Stimulated activated CD4-positive, alpha-beta T cell treated with anti-CD3 and anti-CD28 coated beads, Interleukin-12 subunit alpha, Interleukin-12 subunit beta, amount 100 ng/mL, for 24 hours (primary cell): ENCODE results near the gene NELFE.
"Not testable (repeated sequence)": the region's sequence is repeated elsewhere in the genome, so short reads cannot be mapped to it uniquely, and the experiment has no call there.

ENCODE experiments used
- DNase-seq, 2 experiments: peaks; one replicate each; pipeline ENCODE4 v3.0.0-alpha.2; 2020; ENCODE audit warnings: low read depth in 2 of 2

NELFE gene

DNA sequence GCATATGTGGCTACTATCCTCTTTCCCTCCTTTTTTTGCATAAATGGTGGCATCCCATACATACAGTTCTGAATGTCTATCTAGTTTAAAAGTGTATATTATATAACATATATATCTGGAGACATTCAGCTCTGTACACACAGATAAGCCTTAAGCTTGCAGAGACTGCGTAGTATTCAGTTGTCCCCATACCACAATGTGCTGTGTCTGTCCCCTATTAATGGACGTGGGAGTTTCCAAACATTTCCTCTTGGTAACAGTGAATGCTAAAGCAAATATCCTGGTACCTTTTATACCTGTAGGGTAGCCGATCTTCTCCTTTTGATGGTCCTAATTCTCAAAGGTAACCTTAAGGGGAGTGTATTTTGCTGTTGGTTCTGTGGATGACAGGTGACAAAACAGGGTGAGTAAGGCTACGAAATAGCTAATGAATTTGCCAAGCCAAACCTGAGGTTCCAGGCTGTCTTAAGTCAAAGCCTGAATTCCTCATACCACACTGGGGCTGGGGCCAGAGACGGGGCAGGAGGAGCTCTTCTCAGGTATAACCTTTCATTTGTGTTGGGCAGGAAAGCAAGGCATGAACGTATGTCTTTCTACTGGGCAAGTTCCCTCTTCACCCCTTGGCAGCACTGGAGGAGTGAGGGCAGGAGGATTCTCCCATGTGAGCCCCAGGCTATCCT is 39.0 kb downstream of the NELFE start:
- DNase-seq, result no peak

DNA sequence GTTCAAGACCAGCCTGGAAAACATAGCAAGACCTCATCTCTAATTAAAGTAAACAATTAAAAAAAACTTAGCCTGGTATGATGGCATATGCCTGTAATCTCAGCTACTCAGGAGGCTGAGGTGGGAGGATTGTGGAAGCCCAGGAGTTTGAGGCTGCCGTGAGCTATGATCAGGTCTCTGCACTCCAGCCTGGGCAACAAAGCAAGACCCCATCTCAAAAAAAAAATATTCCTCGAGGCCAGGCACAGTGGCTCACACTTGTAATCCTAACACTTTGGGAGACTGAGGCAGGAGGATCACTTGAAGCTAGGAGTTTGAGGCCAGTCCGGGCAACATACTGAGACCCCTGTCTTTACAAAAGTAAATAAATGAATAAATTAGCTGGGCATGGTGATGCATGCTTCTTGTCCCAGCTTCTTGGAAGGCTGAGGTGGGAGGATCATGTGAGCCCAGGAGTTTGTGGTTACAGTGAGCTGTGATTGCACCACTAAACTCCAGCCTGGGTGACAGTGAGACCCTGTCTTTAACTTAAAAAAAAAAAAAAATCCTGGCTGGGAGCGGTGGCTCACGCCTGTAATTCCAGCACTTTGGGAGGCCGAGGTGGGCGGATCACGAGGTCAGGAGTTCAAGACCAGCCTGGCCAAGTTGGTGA is 40.6 kb downstream of the NELFE start:
- no peak for DNase-seq

DNA sequence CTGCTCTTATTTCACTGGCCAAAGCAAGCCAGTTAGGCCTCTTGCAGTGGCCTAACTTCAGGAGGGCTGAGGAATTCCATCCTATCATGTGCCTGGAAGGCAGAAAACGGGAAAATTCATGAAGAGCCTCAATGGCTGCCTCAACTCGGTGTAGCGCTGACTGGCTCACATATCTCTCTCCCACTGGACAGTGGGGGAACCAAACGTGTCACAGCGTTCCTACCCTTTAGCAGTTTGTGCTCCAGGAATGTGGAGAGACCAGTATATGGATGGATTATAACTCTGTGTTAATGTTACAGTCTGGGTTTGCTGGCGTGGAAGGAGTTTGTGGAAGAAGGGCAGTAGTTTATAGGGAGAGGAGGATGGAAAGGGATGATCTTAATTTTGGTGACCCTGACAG is 43.0 kb downstream of the NELFE start:
- no peak for DNase-seq

DNA sequence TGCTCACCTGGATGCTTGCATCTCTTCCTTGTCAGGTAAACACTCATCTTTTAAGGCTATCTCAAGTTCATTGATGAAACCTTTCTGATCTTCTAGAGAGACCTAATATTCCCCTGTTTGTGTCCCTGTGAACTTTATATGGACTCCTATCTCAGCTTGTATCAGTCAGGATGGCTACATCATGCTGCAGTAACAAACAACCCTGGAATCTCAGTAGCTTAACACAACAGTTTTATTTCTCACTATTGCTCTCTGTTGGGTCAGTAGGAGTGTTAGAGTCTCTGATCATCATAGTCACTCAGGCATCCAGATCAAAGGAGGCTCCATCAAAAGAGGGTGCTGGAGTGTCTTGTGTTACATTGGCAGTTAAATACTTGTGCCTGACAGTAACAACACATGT is 43.4 kb downstream of the NELFE start:
- no peak for DNase-seq

DNA sequence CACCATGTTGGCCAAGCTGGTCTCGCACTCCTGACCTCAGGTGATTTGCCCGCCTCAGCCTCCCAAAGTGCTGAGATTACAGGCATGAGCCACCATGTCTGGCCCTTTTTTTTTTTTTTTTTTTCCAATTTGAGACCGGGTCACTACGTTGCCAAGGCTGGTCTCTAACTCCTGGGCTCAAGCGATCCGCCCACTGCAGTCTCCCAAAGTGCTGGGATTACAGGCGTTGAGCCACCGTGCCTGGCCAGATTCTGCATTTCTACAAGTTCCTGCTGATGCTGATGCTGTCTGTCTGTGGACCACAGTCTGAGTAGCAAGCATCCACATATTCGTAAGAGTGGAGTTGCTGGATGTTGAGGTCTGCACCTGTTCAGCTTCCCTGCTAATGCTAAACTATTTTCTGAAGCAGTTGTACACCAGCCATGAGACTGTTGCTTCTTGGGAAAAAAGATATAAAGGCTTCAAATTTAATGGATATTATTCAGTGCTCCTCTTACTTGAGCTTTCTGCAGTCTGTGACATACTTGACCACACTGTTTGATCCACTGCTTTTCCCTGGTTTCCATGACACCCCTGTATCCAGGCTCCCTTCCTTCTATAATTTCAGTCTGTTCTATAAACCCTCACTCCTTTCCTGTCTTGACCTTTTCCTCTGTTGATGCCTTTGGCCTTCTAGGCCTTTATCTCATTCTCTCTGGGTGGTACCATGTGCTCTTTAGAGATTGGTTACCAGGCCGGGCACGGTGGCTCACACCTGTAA is 46.8 kb downstream of the NELFE start:
- DNase-seq, result no peak

DNA sequence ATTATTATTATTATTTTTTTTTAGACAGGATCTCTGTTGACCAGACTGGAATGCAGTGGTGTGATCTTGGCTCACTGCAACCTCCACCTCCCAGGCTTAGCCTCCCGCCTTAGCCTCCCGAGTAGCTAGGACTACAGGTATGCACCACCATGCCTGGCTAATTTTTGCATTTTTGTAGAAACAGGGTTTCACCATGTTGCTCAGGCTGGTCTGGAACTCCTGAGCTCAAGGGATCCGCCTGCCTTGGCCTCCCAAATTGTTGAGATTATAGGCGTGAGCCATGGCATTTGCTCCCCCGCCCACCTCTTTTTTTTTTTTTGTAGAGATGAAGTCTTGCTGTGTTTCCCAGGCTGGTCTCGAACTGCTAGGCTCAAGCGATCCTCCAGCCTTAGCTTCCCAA is 49.5 kb downstream of the NELFE start:
- DNase-seq, result not testable (repeated sequence)

DNA sequence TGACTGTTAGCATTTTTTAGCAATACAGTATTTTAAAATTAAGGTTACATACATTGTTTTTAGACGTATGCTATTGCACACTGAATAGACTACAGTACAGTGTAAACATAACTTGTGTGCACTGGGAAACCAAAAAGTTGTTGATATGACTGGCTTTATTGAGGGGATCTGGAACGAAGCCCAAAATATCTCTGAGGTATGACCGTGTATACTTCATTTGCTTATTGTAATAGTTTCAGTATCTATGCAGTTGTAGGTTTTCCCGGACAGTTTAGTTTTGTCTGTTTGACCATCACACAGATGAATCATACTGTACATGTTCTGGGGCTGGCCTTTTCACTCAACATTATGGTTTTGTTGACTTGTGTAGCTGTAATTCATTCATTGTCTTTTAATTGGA is 50.0 kb downstream of the NELFE start:
- DNase-seq, result no peak

DNA sequence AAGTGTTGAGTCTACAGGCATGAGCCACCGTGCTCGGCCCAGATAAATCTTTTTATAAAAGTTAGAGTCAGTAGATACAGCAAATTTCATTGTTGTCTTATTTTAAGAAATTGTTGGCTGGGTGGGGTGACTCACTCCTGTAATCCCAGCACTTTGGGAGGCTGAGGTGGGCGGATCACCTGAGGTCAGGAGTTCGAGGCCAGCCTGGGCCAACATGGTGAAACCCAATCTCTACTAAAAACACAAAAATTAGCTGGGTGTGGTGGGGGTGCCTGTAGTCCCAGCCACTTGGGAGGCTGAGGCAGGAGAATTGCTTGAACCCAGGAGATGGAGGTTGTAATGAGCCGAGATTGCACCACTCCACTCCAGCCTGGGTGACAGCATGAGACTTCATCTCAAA is 50.5 kb downstream of the NELFE start:
- DNase-seq, result not testable (repeated sequence)

DNA sequence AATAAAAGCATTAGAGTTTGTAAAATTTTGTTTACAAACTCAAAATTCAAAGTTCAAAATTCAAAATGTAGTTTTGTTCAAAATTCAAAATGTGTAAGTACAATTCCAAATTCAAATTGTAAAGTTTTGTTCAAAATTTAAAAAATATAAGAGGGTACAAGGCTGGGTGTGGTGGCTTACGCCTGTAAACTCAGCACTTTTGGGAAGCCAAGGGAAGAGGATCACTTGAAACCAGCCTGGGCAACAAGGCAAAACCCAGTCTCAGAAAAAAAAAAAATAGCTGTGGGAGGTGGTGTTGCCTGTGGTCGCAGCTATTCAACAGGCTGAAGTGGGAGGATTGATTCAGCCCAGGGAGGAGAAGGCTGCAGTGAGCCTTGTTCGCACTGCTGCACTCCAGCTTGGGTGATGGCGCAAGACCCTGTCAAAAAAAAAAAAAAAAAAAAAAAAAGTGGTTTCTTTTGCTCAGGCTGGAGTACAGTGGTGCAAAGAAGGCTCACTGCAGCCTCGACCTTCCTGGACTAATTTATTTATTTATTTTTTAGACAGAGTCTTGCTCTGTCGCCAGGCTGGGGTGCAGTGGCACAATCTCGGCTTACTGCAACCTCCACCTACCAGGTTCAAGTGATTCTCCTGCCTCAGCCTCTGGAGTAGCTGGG is 51.5 kb downstream of the NELFE start:
- DNase-seq, result no peak

DNA sequence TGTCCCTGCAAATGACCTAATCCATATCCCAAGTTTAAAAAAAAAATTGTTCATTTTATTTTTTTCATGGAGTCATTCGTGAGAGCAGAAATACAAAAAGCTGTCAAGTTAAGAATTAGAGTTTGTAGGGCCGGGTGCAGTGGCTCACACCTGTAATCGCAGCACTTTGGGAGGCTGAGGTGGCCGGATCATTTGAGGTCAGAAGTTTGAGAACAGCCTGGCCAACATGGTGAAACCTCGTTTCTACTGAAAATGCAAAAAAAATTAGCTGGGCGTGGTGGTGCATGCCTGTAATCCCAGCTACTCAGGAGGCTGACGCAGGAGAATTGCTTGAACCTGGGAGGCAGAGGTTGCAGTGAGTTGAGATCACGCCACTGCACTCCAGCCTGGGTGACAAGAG is 52.0 kb downstream of the NELFE start:
- not testable (repeated sequence) for DNase-seq

DNA sequence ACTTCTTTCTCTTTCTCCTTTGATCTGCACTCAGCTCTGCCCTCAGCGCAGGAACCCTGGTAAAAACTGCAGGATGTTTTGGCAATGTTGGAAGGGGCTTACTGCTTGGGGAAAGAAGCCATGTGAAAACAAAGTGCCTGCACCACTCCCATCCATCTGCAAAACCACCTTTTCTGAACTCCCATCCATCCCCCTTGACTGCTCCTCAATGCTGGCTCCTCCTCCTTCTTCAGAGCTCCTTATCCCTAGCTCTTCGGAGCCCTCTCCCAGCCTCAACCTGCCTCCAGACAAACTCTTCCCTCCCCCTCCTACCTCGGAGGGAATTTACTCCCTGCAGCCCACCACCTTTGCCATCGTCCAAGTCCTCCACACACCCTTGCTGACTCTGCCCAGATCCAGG is 52.6 kb downstream of the NELFE start:
- DNase-seq, result no peak

DNA sequence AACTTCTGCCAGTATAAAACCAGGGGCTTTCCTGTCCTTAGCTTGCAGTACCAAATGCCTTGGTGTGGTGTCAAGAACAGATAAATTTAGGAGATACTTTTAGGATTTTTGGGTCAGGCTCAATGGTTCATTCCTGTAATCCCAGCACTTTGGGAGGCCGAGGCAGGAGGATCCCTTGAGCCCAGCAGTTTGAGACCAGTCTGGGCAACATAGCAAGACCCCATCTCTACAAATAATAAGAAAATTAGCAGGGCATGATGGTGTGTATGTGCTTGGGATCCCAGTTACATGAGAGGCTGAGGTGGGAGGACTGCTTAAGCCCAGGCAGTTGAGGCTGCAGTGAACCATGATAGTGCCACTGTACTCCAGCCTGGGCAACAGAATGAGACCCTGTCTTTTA is 53.7 kb downstream of the NELFE start:
- no peak for DNase-seq

DNA sequence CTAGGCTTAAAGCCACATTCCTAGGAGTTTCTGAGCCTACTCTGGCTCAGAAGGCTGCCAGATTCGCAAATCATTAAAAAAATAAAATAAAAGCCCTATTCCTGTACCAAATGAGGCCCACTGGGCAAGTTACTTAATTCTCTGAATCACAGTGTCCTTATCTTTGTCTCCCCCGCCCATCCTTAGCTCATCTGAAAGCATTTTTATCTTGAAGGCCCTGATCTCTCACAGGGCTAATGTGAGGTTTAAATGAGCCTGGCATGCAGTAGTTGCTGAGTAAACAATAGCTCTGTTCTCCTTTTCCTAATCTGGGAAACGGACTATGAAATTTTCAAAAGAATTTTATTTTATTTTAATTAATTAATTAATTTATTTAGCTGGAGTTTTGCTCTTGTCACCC is 54.8 kb downstream of the NELFE start:
- no peak for DNase-seq
